H54 (cell line): ENCODE data around the gene PCLAF.
"Not testable (repeated sequence)": the region's sequence is repeated elsewhere in the genome, so short reads cannot be mapped to it uniquely, and the experiment has no call there.

Experiments used
- DNase-seq: peaks from one replicate; pipeline ENCODE4 v3.0.0; 2011; ENCODE audit warnings: low spot score, mixed read lengths; ENCODE audit not compliant: insufficient read length
- FAIRE-seq: peaks from 3 replicates; lab custom pipeline; 2011; peaks lifted over from hg19 to GRCh38; lab: Jason Lieb, UNC
- POLR2A ChIP-seq: IDR thresholded peaks from 2 replicates; pipeline ENCODE4 v1.6.1; 2011; ENCODE audit warnings: low read depth, mild to moderate bottlenecking, low read length

PCLAF gene

GRCh38 chr15:64349375-64349774, 31.9 kb downstream of the PCLAF start:
- FAIRE-seq: no peak
- no peak for DNase-seq
- TF ChIP-seq POLR2A: no peak

- FAIRE-seq: no peak
- no peak for TF ChIP-seq POLR2A
- DNase-seq: no peak
Observed at GRCh38 chr15:64348455-64348854, 32.8 kb downstream of the PCLAF start.

- not testable (repeated sequence) for FAIRE-seq, DNase-seq
Observed at GRCh38 chr15:64346242-64346641, 35.0 kb downstream of the PCLAF start.

- TF ChIP-seq POLR2A: no peak
- no peak for FAIRE-seq
- DNase-seq: no peak
Observed at GRCh38 chr15:64344651-64345294, 36.5 kb downstream of the PCLAF start.

- no peak for FAIRE-seq
- no peak for TF ChIP-seq POLR2A
- DNase-seq: no peak
Observed at GRCh38 chr15:64343841-64344240, 37.4 kb downstream of the PCLAF start.

- FAIRE-seq (no peak), DNase-seq (no peak)
- no peak for TF ChIP-seq POLR2A
Observed at GRCh38 chr15:64343222-64343621, 38.0 kb downstream of the PCLAF start.

GRCh38 chr15:64341961-64342360, 39.3 kb downstream of the PCLAF start:
- no peak for DNase-seq
- no peak for FAIRE-seq
- no peak for TF ChIP-seq POLR2A

- DNase-seq (no peak), FAIRE-seq (no peak)
- TF ChIP-seq POLR2A: no peak
Observed at GRCh38 chr15:64340355-64340754, 40.9 kb downstream of the PCLAF start.

- DNase-seq (no peak), FAIRE-seq (no peak)
- no peak for TF ChIP-seq POLR2A
Observed at GRCh38 chr15:64337761-64338160, 43.5 kb downstream of the PCLAF start.

GRCh38 chr15:64333986-64334929, 47.0 kb downstream of the PCLAF start:
- no peak for DNase-seq
- TF ChIP-seq POLR2A: no peak
- FAIRE-seq: no peak

- FAIRE-seq (no peak), DNase-seq (no peak)
- no peak for TF ChIP-seq POLR2A
Observed at GRCh38 chr15:64333516-64333915, 47.7 kb downstream of the PCLAF start.

- not testable (repeated sequence) for FAIRE-seq, DNase-seq
Observed at GRCh38 chr15:64331668-64332067, 49.6 kb downstream of the PCLAF start.

GRCh38 chr15:64326975-64327374, 54.3 kb downstream of the PCLAF start:
- not testable (repeated sequence) for DNase-seq, FAIRE-seq

- not testable (repeated sequence) for FAIRE-seq, DNase-seq
Observed at GRCh38 chr15:64326458-64326857, 54.8 kb downstream of the PCLAF start.
